Effector memory CD4-positive, alpha-beta T cell (primary cell): ENCODE results near the gene GRID1.

ENCODE experiments used
- DNase-seq, 3 donors: peaks; one replicate each; pipeline ENCODE4 v3.0.0-alpha.2; 2020
- H3K27ac ChIP-seq: 2 replicates; pipeline ENCODE4 v1.7.0; 2013; ENCODE audit warnings: mild to moderate bottlenecking, low read length, moderate library complexity; ENCODE audit not compliant: insufficient read depth, poor library complexity, severe bottlenecking
- H3K27me3 ChIP-seq: replicated peaks from 2 replicates; pipeline ENCODE4 v1.7.0; 2013; ENCODE audit warnings: mild to moderate bottlenecking, low read length; ENCODE audit not compliant: insufficient read depth, control insufficient read depth, poor library complexity, severe bottlenecking
- H3K36me3 ChIP-seq: 2 replicates; pipeline ENCODE4 v1.7.0; 2013; ENCODE audit warnings: mild to moderate bottlenecking, low read length, moderate library complexity; ENCODE audit not compliant: control insufficient read depth, insufficient read depth
- H3K4me1 ChIP-seq: 2 replicates; pipeline ENCODE4 v1.7.0; 2013; ENCODE audit warnings: low read length, mild to moderate bottlenecking; ENCODE audit not compliant: control insufficient read depth, insufficient read depth, poor library complexity, severe bottlenecking
- H3K4me3 ChIP-seq: 2 replicates; pipeline ENCODE4 v1.7.0; 2013; ENCODE audit warnings: low read length, low read depth, mild to moderate bottlenecking; ENCODE audit not compliant: insufficient read depth, poor library complexity, severe bottlenecking
- H3K9me3 ChIP-seq: 2 replicates; pipeline ENCODE4 v1.7.0; 2013; ENCODE audit warnings: mild to moderate bottlenecking, low read length, moderate library complexity; ENCODE audit not compliant: control insufficient read depth

The GRID1 gene

GRCh38 chr10:86065711-86066251, 300.8 kb downstream of the GRID1 start:
- Histone ChIP-seq H3K4me1 (no peaks in the 10 kb centered on the region), H3K9me3 (no peaks in the 10 kb centered on the region), H3K27me3 (no peaks in the 10 kb centered on the region), H3K27ac (no peak overlapping the region), H3K36me3 (no peaks in the 10 kb centered on the region), H3K4me3 (no peak overlapping the region)
- DNase-seq, result no peak

GRCh38 chr10:86064931-86065662, 301.5 kb downstream of the GRID1 start:
- Histone ChIP-seq H3K36me3 (no peaks in the 10 kb centered on the region), H3K27me3 (no peaks in the 10 kb centered on the region), H3K27ac (no peak overlapping the region), H3K4me3 (no peak overlapping the region), H3K4me1 (no peaks in the 10 kb centered on the region), H3K9me3 (no peaks in the 10 kb centered on the region)
- DNase-seq, result no peak

DNA sequence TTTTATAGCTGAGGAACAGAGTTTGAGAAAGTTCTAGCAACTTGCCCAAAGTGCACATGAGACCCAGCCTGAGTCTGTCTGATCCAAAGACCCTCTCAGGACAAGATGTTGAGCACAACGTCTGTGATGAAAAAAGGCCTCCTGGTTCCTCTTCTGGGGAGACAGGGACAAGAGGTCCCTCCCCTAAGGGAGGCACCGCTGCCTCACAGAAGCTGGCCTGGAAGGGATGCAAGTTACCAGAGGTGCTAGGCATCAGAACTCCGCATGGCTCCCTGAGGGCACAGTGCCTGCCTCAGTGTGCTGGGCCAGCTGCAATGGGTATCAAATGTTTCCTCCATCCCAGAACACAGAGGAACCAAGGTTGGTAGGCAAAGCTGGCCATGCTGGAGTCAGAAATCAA, 302.4 kb downstream of the GRID1 start:
- Histone ChIP-seq H3K36me3 (no peaks in the 10 kb centered on the region), H3K4me1 (no peaks in the 10 kb centered on the region), H3K27me3 (no peaks in the 10 kb centered on the region), H3K9me3 (no peaks in the 10 kb centered on the region), H3K27ac (no peak overlapping the region), H3K4me3 (no peak overlapping the region)
- DNase-seq, result no peak

- Histone ChIP-seq H3K27ac (no peak overlapping the region), H3K4me3 (no peak overlapping the region), H3K36me3 (no peaks in the 10 kb centered on the region), H3K4me1 (no peaks in the 10 kb centered on the region), H3K9me3 (no peaks in the 10 kb centered on the region), H3K27me3 (no peaks in the 10 kb centered on the region)
- DNase-seq, result no peak
Measured at GRCh38 chr10:86063341-86063740, 303.3 kb downstream of the GRID1 start.

DNA sequence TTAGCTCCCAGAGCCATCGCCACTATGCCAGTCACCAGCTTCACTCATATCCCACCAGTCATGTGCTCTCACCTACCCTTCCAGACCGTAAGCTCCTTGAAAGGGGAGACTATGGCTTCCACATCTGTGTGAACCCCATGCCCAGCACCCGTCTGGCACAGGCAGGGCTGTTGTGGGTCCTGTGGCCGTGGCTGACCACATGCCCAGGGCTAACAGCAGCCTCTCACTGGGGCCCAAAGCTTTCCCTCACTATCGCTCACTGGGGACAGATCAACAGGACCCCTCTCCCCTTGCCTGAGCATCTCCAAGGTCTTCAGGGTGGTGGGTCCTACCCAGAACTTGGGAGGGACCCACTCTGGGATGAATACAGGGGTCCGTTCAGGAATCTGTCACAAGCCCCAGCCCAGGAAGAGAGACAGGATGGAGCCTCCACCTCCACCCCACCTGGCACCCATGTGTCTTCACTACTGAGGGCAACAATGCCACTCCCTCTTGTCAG, 303.9 kb downstream of the GRID1 start:
- no peak for DNase-seq
- H3K27ac ChIP-seq, result no peak overlapping the region
- H3K4me1 ChIP-seq, result no peaks in the 10 kb centered on the region
- no peaks in the 10 kb centered on the region for H3K27me3 ChIP-seq
- no peaks in the 10 kb centered on the region for H3K9me3 ChIP-seq
- H3K4me3 ChIP-seq, result no peak overlapping the region
- H3K36me3 ChIP-seq, result no peaks in the 10 kb centered on the region

DNA sequence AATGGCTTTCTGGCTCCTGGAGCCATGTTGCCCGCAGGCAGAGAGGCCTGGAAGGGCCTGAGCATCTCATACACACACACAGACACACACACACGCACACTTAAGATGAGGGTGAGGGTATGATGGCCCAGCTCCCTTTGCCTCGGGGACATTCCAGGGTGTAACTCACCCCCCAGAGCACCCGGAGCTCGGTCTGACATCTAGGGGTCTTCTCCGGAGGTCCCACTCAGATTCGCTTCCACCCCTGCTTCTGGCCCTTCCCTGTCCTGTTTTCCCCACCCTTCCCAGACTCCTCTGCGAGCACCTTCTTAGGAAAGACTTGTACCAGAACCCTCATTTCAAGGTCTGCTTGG, 304.4 kb downstream of the GRID1 start:
- H3K4me3 ChIP-seq, result no peak overlapping the region
- no peaks in the 10 kb centered on the region for H3K4me1 ChIP-seq
- DNase-seq, result no peak
- no peaks in the 10 kb centered on the region for H3K36me3 ChIP-seq
- no peaks in the 10 kb centered on the region for H3K9me3 ChIP-seq
- no peaks in the 10 kb centered on the region for H3K27me3 ChIP-seq
- no peak overlapping the region for H3K27ac ChIP-seq

- Histone ChIP-seq H3K9me3 (no peaks in the 10 kb centered on the region), H3K27me3 (no peaks in the 10 kb centered on the region), H3K4me3 (no peak overlapping the region), H3K4me1 (no peaks in the 10 kb centered on the region), H3K27ac (no peak overlapping the region), H3K36me3 (no peaks in the 10 kb centered on the region)
- DNase-seq, result no peak
Measured at GRCh38 chr10:86061278-86062197, 305.1 kb downstream of the GRID1 start.

- no peaks in the 10 kb centered on the region for H3K36me3 ChIP-seq
Measured at GRCh38 chr10:86060386-86061277, 306.0 kb downstream of the GRID1 start.

DNA sequence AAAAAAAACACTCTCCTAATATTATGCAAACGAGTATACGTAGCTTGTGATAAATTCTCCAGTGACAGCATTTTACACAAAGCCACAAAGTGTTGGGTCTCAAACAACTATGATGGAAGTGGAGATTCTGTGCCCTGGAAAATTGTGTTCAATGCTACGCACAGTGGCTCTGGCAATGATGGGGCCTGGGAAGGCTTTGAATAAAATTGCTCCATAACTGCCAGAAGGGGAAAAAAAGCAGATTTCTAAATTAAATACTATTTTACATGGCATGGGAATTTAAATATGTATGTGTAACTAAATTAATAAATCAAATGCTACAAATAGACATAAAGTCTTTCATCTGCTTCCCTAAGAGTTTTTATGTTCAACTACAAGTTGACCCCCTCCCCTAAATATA, 306.7 kb downstream of the GRID1 start:
- no peaks in the 10 kb centered on the region for H3K36me3 ChIP-seq
- no peaks in the 10 kb centered on the region for H3K27me3 ChIP-seq
- no peaks in the 10 kb centered on the region for H3K9me3 ChIP-seq
- H3K4me3 ChIP-seq, result no peak overlapping the region
- no peaks in the 10 kb centered on the region for H3K4me1 ChIP-seq
- H3K27ac ChIP-seq, result no peak overlapping the region
- DNase-seq, result no peak

More at GRCh38 chr10:86060386-86061277, 306.0 kb downstream of the GRID1 start:
- no peaks in the 10 kb centered on the region for H3K27me3 ChIP-seq
- DNase-seq, result no peak
- H3K9me3 ChIP-seq, result no peaks in the 10 kb centered on the region
- no peak overlapping the region for H3K4me3 ChIP-seq
- no peaks in the 10 kb centered on the region for H3K4me1 ChIP-seq
- H3K27ac ChIP-seq, result no peak overlapping the region
